SH-SY5Y (cell line): ENCODE data around the gene PRPF19.

ENCODE experiments used
- GATA2 ChIP-seq: IDR thresholded peaks from 2 replicates; pipeline ENCODE4 v1.6.1; 2011; ENCODE audit warnings: mild to moderate bottlenecking, low read depth, low read length
- GATA3 ChIP-seq: IDR thresholded peaks from 2 replicates; pipeline ENCODE4 v1.6.1; 2011; ENCODE audit warnings: low read depth, mild to moderate bottlenecking, low read length, moderate library complexity

GRCh38 chr11:60932605-60933356 is 26.4 kb upstream of the PRPF19 start:
- TF ChIP-seq GATA3: no peak
- TF ChIP-seq GATA2: no peak
